MCF 10A (cell line): ENCODE results near the gene GDF7. TPM values are rescaled to one million over a fixed set of nuclear protein-coding genes. Genes with fewer than 3 reads are reported as not detected.

Experiments used
- BruUV-seq: library from RNA; stranded (reverse); fragments of 400-500 nt; replicated peaks from 2 replicates; lab custom pipeline; 2021; lab: Mats Ljungman, UMichigan
- CTCF ChIA-PET: fragments of 300-600 bp; sonication (Branson Sonifier 250); formaldehyde crosslinking; extraction: SDS; loops from one replicate; lab custom pipeline; 2021; ENCODE audit warnings: antibody characterized with exemption, inconsistent platforms; lab: Yijun Ruan, JAX
- POLR2A ChIA-PET: fragments of 300-600, 350-650 bp; sonication (Branson Sonifier 250); formaldehyde crosslinking; extraction: SDS; loops from one replicate; lab custom pipeline; 2020; ENCODE audit warnings: antibody characterized with exemption, inconsistent platforms; lab: Yijun Ruan, JAX
- DNase-seq: peaks from one replicate; pipeline ENCODE4 v3.0.0-alpha.2; 2018; ENCODE audit not compliant: unreplicated experiment
- H3K27ac Mint-ChIP-seq: one replicate; pipeline ENCODE4 v1.8.0; 2022; ENCODE audit warnings: mild to moderate bottlenecking, low read depth, mixed read lengths; ENCODE audit not compliant: unreplicated experiment
- H3K27me3 Mint-ChIP-seq: one replicate; pipeline ENCODE4 v1.8.0; 2022; ENCODE audit warnings: mixed read lengths; ENCODE audit not compliant: insufficient read depth, unreplicated experiment
- H3K36me3 Mint-ChIP-seq: one replicate; pipeline ENCODE4 v1.8.0; 2022; ENCODE audit warnings: mild to moderate bottlenecking, moderate library complexity, mixed read lengths; ENCODE audit not compliant: insufficient read depth, unreplicated experiment
- H3K4me1 Mint-ChIP-seq: one replicate; pipeline ENCODE4 v1.8.0; 2022; ENCODE audit warnings: mixed read lengths; ENCODE audit not compliant: insufficient read depth, unreplicated experiment
- H3K4me3 Mint-ChIP-seq: one replicate; pipeline ENCODE4 v1.8.0; 2022; ENCODE audit warnings: mild to moderate bottlenecking, moderate library complexity, mixed read lengths; ENCODE audit not compliant: unreplicated experiment
- H3K9me3 Mint-ChIP-seq: one replicate; pipeline ENCODE4 v1.8.0; 2022; ENCODE audit warnings: mixed read lengths; ENCODE audit not compliant: unreplicated experiment
- CTCF ChIP-seq: fragments of 200-600 bp; IDR thresholded peaks from one replicate; pipeline ENCODE4 v1.8.0; 2022; ENCODE audit warnings: antibody characterized with exemption, mild to moderate bottlenecking; ENCODE audit not compliant: unreplicated experiment
- intact Hi-C: fragments of 100-400 bp; cut with micrococcal nuclease; formaldehyde crosslinking; loops from 2 replicates; pipeline ENCODE4 v1.14.1; 2022
- total RNA-seq: library from RNA; stranded (reverse); gene quantifications from 2 replicates; pipeline ENCODE4 v1.2.3, GENCODE V29; 2022

Gene GDF7
- total RNA-seq, 1 experiment from 2014 or later, result not detected

GRCh38 chr2:20664071-20664390 is 2.9 kb upstream of the GDF7 start:
- POLR2A ChIA-PET, result no interaction called here

GRCh38 chr2:20664431-20665242 is 2.3 kb upstream of the GDF7 start:
- H3K9me3 Mint-ChIP-seq, result no peaks in the 10 kb centered on the region
- peaks cover 6% of the 10 kb centered on the region for H3K36me3 Mint-ChIP-seq
- H3K27ac Mint-ChIP-seq, result no peak overlapping the region
- ChIA-PET POLR2A (no interaction called here), CTCF (interaction anchor here (0.7 to 8.0 kb wide), 4 partner anchors 10 to 363 kb away, joined by 3 to 127 read pairs (median 6); no protein-coding TSS in a partner anchor)
- BruUV-seq, result no TSS peak
- no peak overlapping the region for H3K4me3 Mint-ChIP-seq
- no peak for TF ChIP-seq CTCF
- DNase-seq, result no peak
- intact Hi-C loops, result no loop called here
- H3K4me1 Mint-ChIP-seq, result peaks cover 7% of the 10 kb centered on the region
- H3K27me3 Mint-ChIP-seq, result peaks cover 36% of the 10 kb centered on the region

More at GRCh38 chr2:20664071-20664390, 2.9 kb upstream of the GDF7 start:
- Mint-ChIP-seq H3K4me3 (no peak overlapping the region), H3K36me3 (peaks cover 6% of the 10 kb centered on the region), H3K27me3 (peaks cover 42% of the 10 kb centered on the region), H3K4me1 (peaks cover 7% of the 10 kb centered on the region), H3K27ac (no peak overlapping the region), H3K9me3 (no peaks in the 10 kb centered on the region)
- no peak for DNase-seq
- TF ChIP-seq CTCF, result no peak
- BruUV-seq, result no TSS peak
- CTCF ChIA-PET, result interaction anchor here (0.8 to 8.0 kb wide), 4 partner anchors 9 to 455 kb away, joined by 3 to 127 read pairs (median 40); no protein-coding TSS in a partner anchor
- intact Hi-C loops, result no loop called here

- H3K27me3 Mint-ChIP-seq, result peaks cover 32% of the 10 kb centered on the region
- TF ChIP-seq CTCF, result no peak
- intact Hi-C loops, result no loop called here
- no peaks in the 10 kb centered on the region for H3K9me3 Mint-ChIP-seq
- peaks cover 6% of the 10 kb centered on the region for H3K36me3 Mint-ChIP-seq
- no peak overlapping the region for H3K27ac Mint-ChIP-seq
- no TSS peak for BruUV-seq
- no peak for DNase-seq
- ChIA-PET POLR2A (no interaction called here), CTCF (interaction anchor here (0.7 to 8.0 kb wide), 3 partner anchors 10 to 364 kb away, joined by 3 to 127 read pairs (median 10); no protein-coding TSS in a partner anchor)
- no peak overlapping the region for H3K4me3 Mint-ChIP-seq
- peaks cover 7% of the 10 kb centered on the region for H3K4me1 Mint-ChIP-seq
Observed at GRCh38 chr2:20665243-20666004, 1.5 kb upstream of the GDF7 start.

GRCh38 chr2:20666005-20666303 is 990 bp upstream of the GDF7 start:
- no TSS peak for BruUV-seq
- Mint-ChIP-seq H3K27me3 (peaks cover 32% of the 10 kb centered on the region), H3K9me3 (no peaks in the 10 kb centered on the region), H3K36me3 (peaks cover 6% of the 10 kb centered on the region), H3K27ac (no peak overlapping the region), H3K4me3 (no peak overlapping the region), H3K4me1 (peaks cover 5% of the 10 kb centered on the region)
- intact Hi-C loops, result no loop called here
- ChIA-PET POLR2A (no interaction called here), CTCF (interaction anchor here (0.7 to 8.0 kb wide), 5 partner anchors 9 to 363 kb away, joined by 3 to 127 read pairs (median 4); no protein-coding TSS in a partner anchor)
- TF ChIP-seq CTCF, result no peak
- DNase-seq, result no peak
